ENCODE measurements around the gene KCNH6.

- TF ChIP-seq EP300 (IDR thresholded peaks at IDR 0.05; ENCODE audit: borderline replicate concordance) (no peak), EGR1 (IDR thresholded peaks at IDR 0.05) (no peak), RAD21 (IDR thresholded peaks at IDR 0.05; ENCODE audit: low read depth) (no peak), USF1 (IDR thresholded peaks at IDR 0.05) (no peak), REST (IDR thresholded peaks at IDR 0.05; ENCODE audit: low read depth) (no peak), CEBPB (IDR thresholded peaks at IDR 0.05) (no peak), CREB1 (IDR thresholded peaks at IDR 0.05; ENCODE audit: low read depth) (no peak), ZBTB7A (IDR thresholded peaks at IDR 0.05; ENCODE audit: low read depth) (no peak), TAF1 (IDR thresholded peaks at IDR 0.05; ENCODE audit: low read depth) (no peak), YY1 (IDR thresholded peaks at IDR 0.05; ENCODE audit: low read depth) (no peak), FOXM1 (IDR thresholded peaks at IDR 0.05; ENCODE audit: borderline replicate concordance, low read depth) (no peak), MAX (IDR thresholded peaks at IDR 0.05) (no peak)
These were observed 18.9 kb upstream of the KCNH6 start for GRCh38 chr17:63504261-63504660.
